Endothelial cell of umbilical vein (primary cell): ENCODE results near the gene ZNF618.

Experiments
- CTCF ChIP-seq, 2 donors: IDR thresholded peaks; 1 replicate in 1 of 2; 2 replicates in 1 of 2; pipeline ENCODE4 v1.5.1; 2011; ENCODE audit warnings: low read length in 2 of 2, mild to moderate bottlenecking in 2 of 2, moderate library complexity in 2 of 2, control low read depth in 1 of 2, inconsistent platforms in 1 of 2, low read depth in 1 of 2; ENCODE audit not compliant: insufficient read depth in 1 of 2; ENCODE audit errors: extremely low read depth in 1 of 2
- MAX ChIP-seq: IDR thresholded peaks from 2 replicates; pipeline ENCODE4 v1.6.1; 2011; ENCODE audit not compliant: insufficient read depth, insufficient read length
- POLR2AphosphoS5 ChIP-seq: IDR thresholded peaks from 2 replicates; pipeline ENCODE4 v1.6.1; 2012; ENCODE audit warnings: low read depth, mild to moderate bottlenecking, control low read depth, low read length, moderate library complexity; ENCODE audit not compliant: insufficient read depth

GRCh38 chr9:113851359-113851758, 24.8 kb upstream of the ZNF618 start:
- TF ChIP-seq POLR2AphosphoS5 (no peak), CTCF (IDR thresholded peaks at IDR 0.05; ENCODE audit: extremely low read depth in 1 of 2, insufficient read depth in 1 of 2, low read depth in 1 of 2, low read length in 2 of 2) (no peak), MAX (no peak)
